Nephron (organoid): Measurements from ENCODE around the gene RNF214.

Experiments used
- H3K27ac Mint-ChIP-seq, 3 experiments: 2 replicates each; pipeline ENCODE4 v1.8.0; 2020; ENCODE audit warnings: mixed read lengths in 3 of 3, mild to moderate bottlenecking in 2 of 3, moderate library complexity in 1 of 3
- H3K27me3 Mint-ChIP-seq: 2 replicates; pipeline ENCODE4 v1.8.0; 2021; ENCODE audit warnings: low read depth, mild to moderate bottlenecking, moderate library complexity, mixed read lengths
- H3K36me3 Mint-ChIP-seq: 2 replicates; pipeline ENCODE4 v1.8.0; 2020; ENCODE audit warnings: low read depth, mixed read lengths
- H3K4me1 Mint-ChIP-seq: 2 replicates; pipeline ENCODE4 v1.8.0; 2020; ENCODE audit warnings: mixed read lengths
- H3K4me3 Mint-ChIP-seq, 3 experiments: 2 replicates each; pipeline ENCODE4 v1.8.0; 2020; ENCODE audit warnings: mild to moderate bottlenecking in 3 of 3, mixed read lengths in 3 of 3, moderate library complexity in 2 of 3
- H3K9me3 Mint-ChIP-seq: 2 replicates; pipeline ENCODE4 v1.8.0; 2020; ENCODE audit warnings: mixed read lengths
- TF ChIP-seq, protein P1 (sequence below), 3 experiments: fragments of 200-600 bp; sonication (generic); IDR thresholded peaks; one replicate each; pipeline ENCODE4 v1.5.0; 2021; ENCODE audit warnings: antibody characterized with exemption in 3 of 3; ENCODE audit not compliant: unreplicated experiment in 3 of 3

RNF214 gene

DNA sequence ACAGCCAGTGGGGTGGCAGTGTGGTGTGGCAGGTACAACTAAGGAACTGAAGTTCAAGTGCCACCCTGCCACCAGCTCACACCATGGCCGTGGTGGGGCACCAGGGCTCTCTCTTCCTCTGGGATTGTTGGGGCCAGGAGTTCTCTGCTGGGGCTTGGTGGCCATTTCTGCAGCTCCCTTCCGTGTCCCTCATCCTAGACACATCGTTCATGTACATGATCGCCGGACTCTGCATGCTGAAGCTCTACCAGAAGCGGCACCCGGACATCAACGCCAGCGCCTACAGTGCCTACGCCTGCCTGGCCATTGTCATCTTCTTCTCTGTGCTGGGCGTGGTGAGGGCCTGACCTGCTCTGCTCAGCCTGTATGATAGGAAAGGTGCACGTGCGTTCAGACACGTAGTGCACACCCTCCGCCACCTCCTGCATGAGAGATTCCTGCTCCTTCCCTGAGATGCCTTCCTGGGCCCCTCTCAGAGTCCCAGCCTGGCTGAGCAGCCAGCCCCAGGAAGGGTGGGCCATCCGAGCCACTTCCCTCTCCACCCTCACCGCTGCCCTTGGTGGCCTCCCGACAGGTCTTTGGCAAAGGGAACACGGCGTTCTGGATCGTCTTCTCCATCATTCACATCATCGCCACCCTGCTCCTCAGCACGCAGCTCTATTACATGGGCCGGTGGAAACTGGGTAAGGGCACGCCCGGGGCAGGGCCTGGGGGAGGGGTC, 40.6 kb upstream of the RNF214 start:
- no peaks in the 10 kb centered on the region for H3K27me3 Mint-ChIP-seq

DNA sequence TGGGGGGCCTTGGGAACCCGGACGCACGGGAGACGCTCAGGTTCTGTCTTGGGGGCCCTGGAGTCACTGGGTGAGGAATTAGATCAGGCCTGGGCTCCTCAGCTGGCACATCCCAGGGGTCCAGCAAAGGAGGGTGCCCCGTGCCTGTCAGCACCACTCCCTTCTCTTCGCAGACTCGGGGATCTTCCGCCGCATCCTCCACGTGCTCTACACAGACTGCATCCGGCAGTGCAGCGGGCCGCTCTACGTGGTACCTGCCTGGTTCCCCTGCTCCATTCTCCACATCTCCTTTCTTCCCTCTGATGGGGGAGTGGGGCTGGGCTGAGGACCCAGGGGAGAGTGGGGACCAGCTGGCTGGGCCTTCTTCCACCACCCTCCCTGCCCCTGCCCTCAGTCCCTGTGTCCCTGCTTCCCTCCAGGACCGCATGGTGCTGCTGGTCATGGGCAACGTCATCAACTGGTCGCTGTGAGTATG, 40.0 kb upstream of the RNF214 start:
- H3K36me3 Mint-ChIP-seq = peaks cover 23% of the 10 kb centered on the region
- H3K4me3 Mint-ChIP-seq = no peak overlapping the region
- no peak overlapping the region for H3K27ac Mint-ChIP-seq
- peaks cover 3% of the 10 kb centered on the region for H3K4me1 Mint-ChIP-seq
- no peaks in the 10 kb centered on the region for H3K9me3 Mint-ChIP-seq
- TF ChIP-seq, protein P1, sequence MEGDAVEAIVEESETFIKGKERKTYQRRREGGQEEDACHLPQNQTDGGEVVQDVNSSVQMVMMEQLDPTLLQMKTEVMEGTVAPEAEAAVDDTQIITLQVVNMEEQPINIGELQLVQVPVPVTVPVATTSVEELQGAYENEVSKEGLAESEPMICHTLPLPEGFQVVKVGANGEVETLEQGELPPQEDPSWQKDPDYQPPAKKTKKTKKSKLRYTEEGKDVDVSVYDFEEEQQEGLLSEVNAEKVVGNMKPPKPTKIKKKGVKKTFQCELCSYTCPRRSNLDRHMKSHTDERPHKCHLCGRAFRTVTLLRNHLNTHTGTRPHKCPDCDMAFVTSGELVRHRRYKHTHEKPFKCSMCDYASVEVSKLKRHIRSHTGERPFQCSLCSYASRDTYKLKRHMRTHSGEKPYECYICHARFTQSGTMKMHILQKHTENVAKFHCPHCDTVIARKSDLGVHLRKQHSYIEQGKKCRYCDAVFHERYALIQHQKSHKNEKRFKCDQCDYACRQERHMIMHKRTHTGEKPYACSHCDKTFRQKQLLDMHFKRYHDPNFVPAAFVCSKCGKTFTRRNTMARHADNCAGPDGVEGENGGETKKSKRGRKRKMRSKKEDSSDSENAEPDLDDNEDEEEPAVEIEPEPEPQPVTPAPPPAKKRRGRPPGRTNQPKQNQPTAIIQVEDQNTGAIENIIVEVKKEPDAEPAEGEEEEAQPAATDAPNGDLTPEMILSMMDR (IDR thresholded peaks at IDR 0.05; ENCODE audit: unreplicated experiment in 3 of 3) = no peak
- no peaks in the 10 kb centered on the region for H3K27me3 Mint-ChIP-seq

More for the DNA sequence above, 40.6 kb upstream of the RNF214 start:
- H3K36me3 Mint-ChIP-seq = peaks cover 26% of the 10 kb centered on the region
- no peaks in the 10 kb centered on the region for H3K9me3 Mint-ChIP-seq
- H3K27ac Mint-ChIP-seq = no peak overlapping the region
- H3K4me1 Mint-ChIP-seq = no peaks in the 10 kb centered on the region
- H3K4me3 Mint-ChIP-seq = no peak overlapping the region
- TF ChIP-seq, protein P1 (IDR thresholded peaks at IDR 0.05; ENCODE audit: unreplicated experiment in 3 of 3) = no peak

DNA sequence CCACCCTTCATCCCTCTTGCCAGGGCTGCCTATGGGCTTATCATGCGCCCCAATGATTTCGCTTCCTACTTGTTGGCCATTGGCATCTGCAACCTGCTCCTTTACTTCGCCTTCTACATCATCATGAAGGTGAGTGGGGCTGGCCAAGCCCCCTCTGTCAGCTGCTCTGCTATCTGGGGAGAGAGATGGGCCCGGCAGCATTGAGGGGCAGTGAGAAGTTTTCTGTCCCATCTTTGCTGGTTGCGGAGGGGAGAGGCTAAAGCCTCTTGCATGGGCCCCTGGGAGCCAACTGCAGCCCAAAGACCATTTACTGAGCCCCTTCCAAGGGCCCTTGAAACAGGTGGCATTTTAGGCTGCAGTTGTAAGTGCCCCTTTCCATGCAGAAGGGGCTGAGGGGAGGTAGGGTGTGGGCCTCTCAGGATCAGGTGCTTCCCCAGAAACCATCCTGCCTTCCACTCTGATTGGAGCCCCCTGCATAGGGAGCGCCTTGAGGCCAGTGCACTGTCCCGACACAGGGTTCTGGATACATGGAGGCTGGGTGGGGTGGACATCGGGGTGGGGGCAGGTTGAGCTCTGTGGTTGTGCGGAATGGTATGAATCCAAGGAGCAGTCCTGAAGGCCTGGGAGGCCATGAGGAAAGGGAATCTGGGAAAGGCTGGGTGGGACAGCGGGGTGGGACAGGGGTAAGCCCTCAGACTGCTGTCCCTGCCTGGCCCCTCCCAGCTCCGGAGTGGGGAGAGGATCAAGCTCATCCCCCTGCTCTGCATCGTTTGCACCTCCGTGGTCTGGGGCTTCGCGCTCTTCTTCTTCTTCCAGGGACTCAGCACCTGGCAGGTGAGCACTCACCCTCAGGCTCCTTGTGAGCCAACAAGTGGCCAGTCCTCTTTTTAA, 39.1 kb upstream of the RNF214 start:
- H3K36me3 Mint-ChIP-seq = peaks cover 19% of the 10 kb centered on the region
- H3K4me1 Mint-ChIP-seq = peaks cover 13% of the 10 kb centered on the region
- no peaks in the 10 kb centered on the region for H3K27me3 Mint-ChIP-seq
- no peak overlapping the region for H3K4me3 Mint-ChIP-seq
- no peak overlapping the region for H3K27ac Mint-ChIP-seq
- no peaks in the 10 kb centered on the region for H3K9me3 Mint-ChIP-seq
- TF ChIP-seq, protein P1 (IDR thresholded peaks at IDR 0.05; ENCODE audit: unreplicated experiment in 3 of 3) = no peak

DNA sequence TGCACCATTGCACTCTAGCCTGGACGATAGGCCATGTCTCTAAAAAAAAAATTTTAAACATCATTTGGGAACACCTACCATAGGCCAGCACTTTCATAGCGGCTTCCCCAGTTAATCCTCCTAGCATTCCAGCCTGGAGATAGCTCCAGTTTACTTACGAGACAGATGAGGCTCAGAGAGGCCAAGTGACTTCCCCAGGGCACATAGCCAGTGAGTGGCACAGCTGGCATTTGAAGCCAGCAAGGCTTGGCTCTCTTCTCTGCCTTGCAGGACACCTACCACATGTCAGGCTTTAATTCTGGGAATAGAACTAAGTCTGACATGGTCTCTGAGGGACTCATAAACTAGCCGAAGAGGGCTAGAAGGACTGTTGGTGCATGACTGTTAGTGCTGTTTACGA, 38.2 kb upstream of the RNF214 start:
- TF ChIP-seq, protein P1 (IDR thresholded peaks at IDR 0.05; ENCODE audit: unreplicated experiment in 3 of 3) = no peak
- Mint-ChIP-seq H3K36me3 (peaks cover 19% of the 10 kb centered on the region), H3K27me3 (no peaks in the 10 kb centered on the region), H3K9me3 (no peaks in the 10 kb centered on the region), H3K4me1 (peaks cover 19% of the 10 kb centered on the region), H3K27ac (peak overlapping the region in 1 of 3 experiments; percentile 23), H3K4me3 (no peak overlapping the region)

DNA sequence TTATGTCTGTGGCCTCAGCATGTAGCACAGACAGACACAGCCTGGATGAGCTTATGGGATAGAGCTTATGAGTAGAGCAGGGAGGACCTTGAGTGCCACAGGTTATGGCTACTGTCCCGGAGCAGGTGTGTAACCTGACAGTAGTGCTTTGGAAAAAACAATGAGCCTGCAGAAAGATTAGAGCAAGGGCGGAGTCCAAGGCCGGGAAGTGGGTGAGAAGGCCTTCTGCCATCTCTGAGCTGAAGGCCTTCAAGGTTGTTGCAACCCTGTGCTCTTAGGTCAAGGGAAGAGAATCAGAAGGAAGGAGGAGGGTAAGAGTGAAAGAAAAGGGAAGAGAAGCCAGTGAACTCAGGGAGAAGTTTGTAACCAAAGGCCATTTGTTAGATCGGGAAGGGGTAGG, 37.2 kb upstream of the RNF214 start:
- H3K4me1 Mint-ChIP-seq = peaks cover 28% of the 10 kb centered on the region
- no peaks in the 10 kb centered on the region for H3K27me3 Mint-ChIP-seq
- TF ChIP-seq, protein P1 (IDR thresholded peaks at IDR 0.05; ENCODE audit: unreplicated experiment in 3 of 3) = no peak
- peaks cover 19% of the 10 kb centered on the region for H3K36me3 Mint-ChIP-seq
- H3K9me3 Mint-ChIP-seq = no peaks in the 10 kb centered on the region
- H3K27ac Mint-ChIP-seq = peak overlapping the region in 2 of 3 experiments; percentile 53 to 54
- no peak overlapping the region for H3K4me3 Mint-ChIP-seq
